Frontal cortex (tissue), 4 donors: ENCODE results near the gene EOGT. TPM values are rescaled to one million over a fixed set of nuclear protein-coding genes. Genes with fewer than 3 reads are reported as not detected.

Experiments
- DNase-seq, 2 donors: peaks; one replicate each; pipeline ENCODE4 v3.0.0; 2012; ENCODE audit warnings: low spot score in 2 of 2
- FAIRE-seq: peaks from 2 replicates; lab custom pipeline; 2012; peaks lifted over from hg19 to GRCh38; lab: Jason Lieb, UNC
- total RNA-seq: library from RNA; depleted of rRNA; stranded (reverse); fragments of >200 nt; gene quantifications from one replicate; pipeline ENCODE4 v1.2.3, GENCODE V29; 2014
- donor health status: control.
- donor health status: control.
- donor health status: control.

EOGT gene
- total RNA-seq, 1 donor from 2014 or later = 9.8 TPM

GRCh38 chr3:69011096-69011730 lies 2.3 kb downstream of the EOGT start:
- DNase-seq (no peak), FAIRE-seq (no peak)

GRCh38 chr3:69009559-69010410 lies 3.7 kb downstream of the EOGT start:
- FAIRE-seq (no peak), DNase-seq (no peak)

DNA sequence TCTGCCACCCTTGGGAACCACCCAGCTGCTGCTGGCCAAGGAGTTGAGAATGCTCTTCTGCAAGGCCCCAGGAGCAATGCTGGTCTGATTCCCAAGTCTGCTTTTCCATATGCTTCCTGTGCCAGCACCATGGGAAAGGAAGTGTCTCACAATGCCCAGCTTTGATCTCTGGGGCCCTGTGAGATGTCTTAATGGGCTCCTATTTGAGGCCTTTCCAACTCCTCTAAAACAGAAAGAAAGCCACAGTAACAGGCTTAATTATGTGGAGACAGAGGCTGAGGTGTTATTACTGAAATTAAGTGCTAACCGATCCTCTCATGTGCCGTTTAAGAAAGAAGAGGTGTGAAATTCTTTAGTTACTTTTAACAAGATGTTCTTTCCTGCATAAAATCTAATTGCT lies 4.5 kb downstream of the EOGT start:
- DNase-seq = no peak

DNA sequence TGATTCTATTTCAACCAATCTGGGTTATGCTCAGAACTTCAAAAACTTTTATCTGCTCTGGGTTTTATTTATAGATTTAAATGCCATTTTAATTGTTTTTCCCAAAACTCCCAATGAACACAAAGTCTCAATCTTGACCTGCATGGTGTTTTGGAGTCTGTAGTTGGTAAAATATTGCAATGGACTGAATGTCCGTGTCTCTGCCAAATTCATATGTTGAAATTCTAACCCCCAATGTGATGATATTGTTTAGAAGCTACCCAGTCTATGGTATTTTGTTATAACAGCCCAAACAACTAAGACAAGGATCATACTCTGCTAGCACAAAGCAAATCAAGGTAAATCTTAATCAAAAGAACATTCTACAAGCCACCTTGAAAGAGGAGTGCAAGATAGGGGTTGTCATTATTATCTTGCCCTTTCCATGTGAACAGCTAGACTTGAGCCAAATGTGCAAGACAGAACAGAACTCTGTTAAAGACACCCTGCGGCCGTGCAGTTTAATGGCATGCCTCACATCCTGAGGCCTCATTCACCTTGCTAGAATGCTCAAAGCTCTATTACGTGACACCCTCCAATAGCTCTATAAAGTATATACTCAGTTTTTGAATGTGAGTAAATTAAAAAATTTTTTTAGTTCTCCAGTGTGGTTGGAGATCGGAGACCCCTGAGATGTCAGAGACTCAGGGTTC lies 7.5 kb downstream of the EOGT start:
- DNase-seq (no peak), FAIRE-seq (no peak)

More for the DNA sequence above, 4.5 kb downstream of the EOGT start:
- FAIRE-seq = no peak

GRCh38 chr3:69005071-69005790 lies 8.3 kb downstream of the EOGT start:
- no peak for FAIRE-seq

GRCh38 chr3:69004138-69004537 lies 9.3 kb downstream of the EOGT start:
- DNase-seq = no peak
- no peak for FAIRE-seq

More at GRCh38 chr3:69005071-69005790, 8.3 kb downstream of the EOGT start:
- DNase-seq = no peak

DNA sequence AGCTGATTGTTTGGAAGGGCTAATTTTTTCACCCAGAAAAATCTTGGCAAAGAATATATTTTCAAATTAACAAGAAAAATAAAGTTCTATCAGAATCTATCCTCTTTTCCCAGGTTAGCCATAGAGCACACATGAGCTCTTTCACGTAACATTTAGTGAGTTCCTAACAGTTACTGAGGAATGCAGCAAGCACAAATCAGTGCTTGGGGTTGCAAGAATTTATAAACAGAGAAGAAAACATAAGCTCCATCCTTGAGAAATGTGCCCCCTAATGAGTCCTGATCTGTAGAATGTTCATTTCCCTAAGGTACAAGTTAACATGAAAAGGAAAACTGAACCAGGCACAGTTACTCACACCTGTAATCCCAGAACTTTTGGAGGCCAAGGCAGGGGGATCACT lies 13.9 kb downstream of the EOGT start:
- FAIRE-seq (no peak), DNase-seq (no peak)

DNA sequence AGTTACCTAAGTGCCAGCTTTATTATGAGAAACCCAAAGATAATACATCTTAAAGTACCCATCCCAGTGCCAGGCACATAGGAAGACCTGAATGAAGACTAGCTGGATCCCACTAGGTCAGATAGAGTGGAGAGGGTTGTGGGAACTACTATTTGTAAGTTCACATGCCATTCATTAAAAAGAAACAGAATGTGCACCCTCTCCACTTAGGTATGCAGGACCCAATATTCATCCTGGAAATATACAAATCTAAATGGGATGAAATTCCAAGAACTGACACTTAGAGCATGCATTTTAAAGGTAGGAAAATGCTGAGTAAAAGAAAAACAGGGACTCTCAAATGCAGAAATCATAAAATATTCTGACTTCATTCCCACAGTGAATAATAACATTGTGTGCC lies 14.3 kb downstream of the EOGT start:
- FAIRE-seq (no peak), DNase-seq (no peak)

GRCh38 chr3:68997887-68998286 lies 15.6 kb downstream of the EOGT start:
- FAIRE-seq = no peak

GRCh38 chr3:68996356-68996995 lies 17.0 kb downstream of the EOGT start:
- FAIRE-seq (no peak), DNase-seq (no peak)

More at GRCh38 chr3:68997887-68998286, 15.6 kb downstream of the EOGT start:
- DNase-seq = no peak

DNA sequence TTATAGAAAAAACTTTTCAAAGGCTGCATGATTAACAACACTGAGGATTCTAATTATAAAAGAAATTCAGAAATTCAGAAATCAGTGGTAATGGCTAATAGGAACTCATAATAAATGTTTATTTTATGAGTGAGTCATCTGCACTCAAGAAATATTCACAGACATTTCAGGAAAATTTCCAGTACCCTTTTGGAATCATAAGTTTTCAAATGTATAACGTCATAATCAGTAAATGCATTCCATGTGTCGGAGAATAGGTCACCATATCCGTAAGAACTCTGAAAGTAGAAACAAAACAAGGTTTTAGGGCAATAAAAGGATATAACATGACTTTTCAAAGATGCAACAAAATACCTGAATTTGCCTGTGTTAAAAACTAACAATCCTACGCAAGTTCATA lies 24.7 kb downstream of the EOGT start:
- FAIRE-seq = no peak

DNA sequence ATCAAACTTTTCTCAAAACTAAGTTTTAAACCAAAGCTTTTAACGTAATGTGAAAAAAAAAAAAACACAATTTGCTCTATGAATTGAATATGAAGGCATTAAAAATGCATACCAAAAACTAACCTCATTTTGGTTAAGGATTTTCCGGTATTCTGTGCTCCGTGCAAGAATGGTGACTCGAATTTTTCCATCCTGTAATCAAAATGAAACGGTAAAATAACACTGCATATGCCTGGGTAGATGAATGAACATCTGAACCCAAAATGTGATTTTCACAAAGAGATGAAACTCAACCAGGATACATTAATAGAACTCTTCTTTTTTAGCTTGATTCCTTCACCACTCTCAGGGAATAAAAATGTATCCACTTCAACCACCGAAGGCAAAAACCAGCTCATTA lies 26.2 kb downstream of the EOGT start:
- DNase-seq = no peak
- FAIRE-seq = no peak

More for the DNA sequence above, 24.7 kb downstream of the EOGT start:
- no peak for DNase-seq

- no peak for DNase-seq
- no peak for FAIRE-seq
Measured at GRCh38 chr3:68986496-68987208, 26.8 kb downstream of the EOGT start.

DNA sequence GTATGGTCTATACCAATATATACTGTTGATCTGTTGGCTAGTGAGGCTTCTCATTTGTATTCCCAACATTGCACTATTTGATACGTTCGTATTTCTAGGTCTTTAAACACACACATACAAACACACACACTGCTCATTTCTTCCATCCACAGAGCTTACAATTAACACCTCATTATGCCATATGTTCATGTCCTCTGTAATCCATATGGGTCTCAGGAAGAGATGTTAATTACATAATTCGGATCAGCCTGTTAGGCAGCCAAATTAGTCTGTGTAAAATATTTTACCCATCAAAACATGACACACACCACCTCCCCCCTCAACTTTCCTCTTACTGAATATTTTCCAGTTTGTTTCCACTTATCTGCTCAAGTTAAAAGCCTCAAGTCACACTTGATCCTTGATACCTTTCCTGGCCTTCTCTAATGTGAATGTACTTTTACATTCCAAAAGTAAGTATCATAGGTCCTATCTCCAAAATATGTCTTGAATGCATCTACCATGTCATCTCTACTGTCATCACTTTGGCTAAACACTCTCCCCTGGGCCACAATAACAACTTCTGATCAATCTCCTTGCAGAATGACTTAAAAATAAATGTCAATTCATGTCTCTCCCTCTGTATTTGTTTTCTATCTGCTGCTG lies 28.2 kb downstream of the EOGT start:
- DNase-seq (no peak), FAIRE-seq (no peak)

DNA sequence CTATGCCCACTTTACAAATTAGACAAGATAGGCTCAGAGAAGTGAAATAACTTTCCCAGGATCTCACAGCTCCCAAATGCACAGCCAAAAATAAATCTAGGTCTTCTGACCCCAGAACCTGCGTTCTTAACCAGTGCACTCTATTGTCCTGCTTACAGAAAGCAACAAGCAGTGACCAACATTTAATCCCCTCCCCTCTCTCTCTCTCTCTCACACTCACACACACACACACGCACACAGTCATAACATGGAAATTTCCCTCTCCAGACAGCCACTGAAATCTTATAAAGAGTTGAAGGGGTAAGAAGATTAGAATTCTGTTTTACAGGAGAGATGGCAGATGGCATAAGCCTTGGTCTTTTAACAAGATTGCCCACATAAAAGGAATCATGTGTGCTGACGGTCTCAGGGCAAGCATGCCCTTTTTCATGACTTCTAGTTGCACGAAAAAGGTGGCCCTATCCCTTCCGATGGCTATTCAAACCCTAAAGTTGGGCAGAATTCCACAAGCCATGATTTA lies 29.4 kb downstream of the EOGT start:
- FAIRE-seq (no peak), DNase-seq (no peak)

- FAIRE-seq (no peak), DNase-seq (no peak)
Measured at GRCh38 chr3:68977486-68978167, 35.9 kb downstream of the EOGT start.

DNA sequence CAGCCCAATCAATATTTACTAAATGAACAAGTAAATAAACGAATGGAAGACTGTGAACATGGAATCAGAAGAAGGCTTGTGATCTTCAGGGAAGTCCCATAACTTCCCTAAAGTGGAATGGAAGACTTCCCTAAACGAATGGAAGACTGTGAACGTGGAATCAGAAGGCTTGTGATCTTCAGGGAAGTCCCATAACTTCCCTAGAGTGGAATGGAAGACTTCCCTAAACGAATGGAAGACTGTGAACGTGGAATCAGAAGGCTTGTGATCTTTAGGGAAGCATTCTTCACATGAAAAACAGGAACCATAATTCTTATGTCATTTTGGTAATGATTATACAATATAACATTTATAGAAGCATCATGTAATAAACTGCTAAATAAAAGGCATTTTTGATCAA lies 38.8 kb downstream of the EOGT start:
- FAIRE-seq (no peak), DNase-seq (no peak)

DNA sequence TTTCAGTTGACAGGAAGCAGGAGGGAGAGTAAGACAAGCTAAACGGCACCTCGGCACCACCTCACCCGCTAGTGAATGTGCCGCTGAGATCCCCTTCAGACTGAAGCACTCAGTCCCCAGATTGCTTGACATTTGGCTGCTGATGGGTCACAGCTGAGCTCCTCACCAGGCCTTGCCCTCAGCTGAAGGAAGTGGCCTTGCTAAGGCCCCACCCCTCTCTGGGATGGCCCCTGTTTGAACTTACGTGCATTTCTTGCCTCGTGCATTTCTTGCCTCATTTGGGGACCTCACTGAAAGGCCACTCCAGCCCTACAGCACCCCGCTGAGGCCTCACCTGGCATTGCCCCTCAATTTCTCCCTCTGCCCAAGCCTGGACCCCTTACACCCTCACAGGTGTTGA lies 39.8 kb downstream of the EOGT start:
- no peak for DNase-seq
- FAIRE-seq = no peak
